DND-41 (cell line): ENCODE data around the gene KCNIP2.

ENCODE experiments used
- ATAC-seq: fragments of 200-7000 bp; cut with Tn5 transposase; 3 replicates; pipeline ENCODE4 v1.9.1; 2021; ENCODE audit warnings: low read depth; ENCODE audit not compliant: insufficient read depth
- DNase-seq: peaks from one replicate; pipeline ENCODE4 v3.0.0-alpha.2; 2020
- H2AFZ ChIP-seq: 2 replicates; pipeline ENCODE4 v1.6.0; 2012; ENCODE audit warnings: low read depth, low read length
- H3K27ac ChIP-seq: 2 replicates; pipeline ENCODE4 v1.5.1; 2012; ENCODE audit warnings: low read length, inconsistent platforms
- H3K27me3 ChIP-seq: fragments of 200-600 bp; sonication (generic); 2 replicates; pipeline ENCODE4 v1.6.0; 2012; ENCODE audit warnings: low read length, mild to moderate bottlenecking, inconsistent platforms; ENCODE audit not compliant: insufficient read depth, poor library complexity
- H3K36me3 ChIP-seq: 2 replicates; pipeline ENCODE4 v1.5.1; 2012; ENCODE audit warnings: low read length, inconsistent platforms; ENCODE audit not compliant: insufficient read depth
- H3K4me1 ChIP-seq: 2 replicates; pipeline ENCODE4 v1.5.1; 2012; ENCODE audit warnings: mild to moderate bottlenecking, low read length; ENCODE audit not compliant: insufficient read depth
- H3K4me2 ChIP-seq: 2 replicates; pipeline ENCODE4 v1.6.0; 2012; ENCODE audit warnings: mild to moderate bottlenecking, moderate library complexity, low read length, inconsistent platforms; ENCODE audit not compliant: insufficient read depth
- H3K4me3 ChIP-seq, 2 experiments: fragments of 200-600 bp in 1 of 2; shearing (Covaris generic) in 1 of 2; 2 replicates each; pipeline ENCODE4 v1.5.1; 2012 to 2016; ENCODE audit warnings: inconsistent platforms in 2 of 2, low read length in 2 of 2, mild to moderate bottlenecking in 2 of 2, low read depth in 1 of 2, moderate library complexity in 1 of 2
- H3K79me2 ChIP-seq: 2 replicates; pipeline ENCODE4 v1.6.0; 2012; ENCODE audit warnings: low read length, inconsistent platforms; ENCODE audit not compliant: insufficient read depth
- H3K9ac ChIP-seq: 2 replicates; pipeline ENCODE4 v1.6.0; 2012; ENCODE audit warnings: low read depth, mild to moderate bottlenecking, inconsistent platforms, low read length, moderate library complexity
- H3K9me3 ChIP-seq: 2 replicates; pipeline ENCODE4 v1.5.1; 2012; ENCODE audit warnings: low read length, moderate library complexity, mild to moderate bottlenecking, inconsistent platforms; ENCODE audit not compliant: insufficient read depth, severe bottlenecking
- H4K20me1 ChIP-seq: 2 replicates; pipeline ENCODE4 v1.6.0; 2012; ENCODE audit warnings: low read length; ENCODE audit not compliant: insufficient read depth
- CTCF ChIP-seq: IDR thresholded peaks from 2 replicates; pipeline ENCODE4 v1.5.1; 2012; ENCODE audit warnings: borderline replicate concordance, low read length, moderate library complexity, mild to moderate bottlenecking; ENCODE audit not compliant: poor library complexity, severe bottlenecking; ENCODE audit errors: extremely low read depth
- EZH2 ChIP-seq: IDR thresholded peaks from 3 replicates; pipeline ENCODE4 v1.6.1; 2012; ENCODE audit warnings: borderline replicate concordance, low read depth, mild to moderate bottlenecking, moderate library complexity, low read length, inconsistent platforms; ENCODE audit not compliant: severe bottlenecking

Gene KCNIP2

GRCh38 chr10:101816376-101816775 is 27.2 kb downstream of the KCNIP2 start:
- Histone ChIP-seq H3K4me1 (peaks cover 41% of the 10 kb centered on the region), H3K9ac (peak overlapping the region; percentile 90), H3K27me3 (no peaks in the 10 kb centered on the region), H3K4me2 (peak overlapping the region; percentile 79), H2AFZ (no peak overlapping the region), H3K9me3 (no peaks in the 10 kb centered on the region), H3K36me3 (peaks cover 36% of the 10 kb centered on the region), H3K79me2 (peaks cover 86% of the 10 kb centered on the region), H3K4me3 (peak overlapping the region; percentile 67 to 87), H3K27ac (peak overlapping the region; percentile 53), H4K20me1 (peaks cover 65% of the 10 kb centered on the region)
- no peak for ATAC-seq
- TF ChIP-seq CTCF = no peak
- TF ChIP-seq EZH2 = no peak
- DNase-seq = no peak

DNA sequence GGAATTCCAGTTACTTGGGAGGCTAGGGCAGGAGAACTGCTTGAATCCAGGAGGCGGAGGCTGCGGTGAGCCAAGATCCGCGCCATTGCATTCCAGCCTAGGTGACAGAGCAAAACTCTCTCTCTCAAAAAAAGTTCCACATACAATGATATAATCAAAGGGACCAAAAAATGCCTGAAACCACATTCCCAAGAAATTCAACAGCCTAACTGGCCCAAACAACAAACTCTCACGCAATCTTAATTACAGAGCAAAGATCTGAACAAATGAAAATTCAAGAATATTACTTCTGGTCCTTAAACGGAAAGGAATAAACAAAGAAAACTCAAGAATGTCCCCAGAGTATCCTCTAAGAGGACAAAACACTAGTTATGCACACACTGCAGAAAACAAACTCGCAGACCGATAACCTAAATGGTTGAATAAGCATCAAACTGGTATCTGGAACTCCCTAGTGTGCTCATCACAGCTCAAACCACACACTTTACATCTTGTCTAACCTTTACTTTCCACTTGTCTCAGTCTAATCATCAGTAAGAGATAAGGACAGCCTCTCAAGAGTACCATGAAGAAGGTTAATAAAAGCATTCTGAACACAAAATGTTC is 29.0 kb downstream of the KCNIP2 start:
- ATAC-seq (no peak), DNase-seq (no peak)
- Histone ChIP-seq H3K79me2 (peaks cover 94% of the 10 kb centered on the region), H2AFZ (no peak overlapping the region), H3K36me3 (peaks cover 54% of the 10 kb centered on the region), H3K27me3 (no peaks in the 10 kb centered on the region), H3K27ac (peak overlapping the region; percentile 39; the same call in 1 of the 2 replicates), H3K9ac (peak overlapping the region; percentile 90), H3K9me3 (no peaks in the 10 kb centered on the region), H3K4me1 (peaks cover 34% of the 10 kb centered on the region), H3K4me2 (peak overlapping the region; percentile 79), H4K20me1 (peaks cover 75% of the 10 kb centered on the region), H3K4me3 (peak overlapping the region in 1 of 2 experiments; percentile 87; a peak in 1 of 4 replicates)
- no peak for TF ChIP-seq EZH2
- TF ChIP-seq CTCF = no peak

GRCh38 chr10:101812606-101813005 is 31.0 kb downstream of the KCNIP2 start:
- peaks cover 95% of the 10 kb centered on the region for H3K79me2 ChIP-seq
- DNase-seq = no peak
- H3K36me3 ChIP-seq = peaks cover 72% of the 10 kb centered on the region
- no peaks in the 10 kb centered on the region for H3K9me3 ChIP-seq
- no peak overlapping the region for H3K27ac ChIP-seq
- no peak overlapping the region for H2AFZ ChIP-seq
- H3K27me3 ChIP-seq = no peaks in the 10 kb centered on the region
- no peak for TF ChIP-seq CTCF
- TF ChIP-seq EZH2 = no peak
- H3K9ac ChIP-seq = no peak overlapping the region
- no peak overlapping the region for H3K4me3 ChIP-seq
- H3K4me2 ChIP-seq = no peak overlapping the region
- peaks cover 70% of the 10 kb centered on the region for H4K20me1 ChIP-seq
- peaks cover 25% of the 10 kb centered on the region for H3K4me1 ChIP-seq
- no peak for ATAC-seq

DNA sequence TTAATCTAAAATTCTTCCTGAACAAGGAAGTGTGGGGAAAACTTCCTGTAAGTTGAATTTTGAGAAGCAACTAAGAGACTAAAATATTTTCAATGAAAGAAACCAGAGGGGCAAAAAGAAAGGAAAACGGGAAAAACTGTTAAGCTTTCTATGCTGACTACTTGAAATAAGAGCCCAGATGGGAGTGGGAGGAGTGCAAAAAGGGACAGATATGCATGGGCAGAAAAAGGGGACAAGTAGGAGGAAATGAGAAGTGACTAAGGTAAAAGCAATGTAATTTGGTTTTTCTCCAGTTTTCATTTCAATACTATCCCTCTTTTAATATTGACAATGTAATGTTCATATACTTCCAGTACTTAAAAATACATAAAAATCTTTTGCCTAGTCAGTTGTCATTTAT is 36.4 kb downstream of the KCNIP2 start:
- H2AFZ ChIP-seq = no peak overlapping the region
- H3K79me2 ChIP-seq = peaks cover 72% of the 10 kb centered on the region
- H3K27ac ChIP-seq = no peak overlapping the region
- ATAC-seq (no peak), DNase-seq (no peak)
- H4K20me1 ChIP-seq = peaks cover 21% of the 10 kb centered on the region
- H3K36me3 ChIP-seq = peaks cover 94% of the 10 kb centered on the region
- no peaks in the 10 kb centered on the region for H3K27me3 ChIP-seq
- H3K4me2 ChIP-seq = no peak overlapping the region
- H3K4me1 ChIP-seq = no peaks in the 10 kb centered on the region
- no peak overlapping the region for H3K4me3 ChIP-seq
- no peaks in the 10 kb centered on the region for H3K9me3 ChIP-seq
- TF ChIP-seq CTCF (no peak), EZH2 (no peak)
- H3K9ac ChIP-seq = no peak overlapping the region
